OCI-LY7 (cell line): ENCODE data around the gene CMC1. TPM values are rescaled to one million over a fixed set of nuclear protein-coding genes. Genes with fewer than 3 reads are reported as not detected.

Source experiments
- BruUV-seq: library from RNA; stranded (reverse); fragments of 400-500 nt; replicated peaks from 2 replicates; lab custom pipeline; 2021; lab: Mats Ljungman, UMichigan
- CTCF ChIA-PET: fragments of 300-600 bp; sonication (Branson Sonifier 250); formaldehyde crosslinking; loops from one replicate; lab custom pipeline; 2022; ENCODE audit warnings: antibody characterized with exemption; ENCODE audit not compliant: unreplicated experiment; lab: Charles Lee
- POLR2A ChIA-PET: fragments of 300-600 bp; sonication (Branson Sonifier 250); formaldehyde crosslinking; loops from one replicate; lab custom pipeline; 2022; ENCODE audit warnings: antibody characterized with exemption; lab: Charles Lee
- DNase-seq: peaks from one replicate; pipeline ENCODE4 v3.0.0-alpha.2; 2015; ENCODE audit warnings: low spot score
- H2AFZ ChIP-seq: fragments of 200-600 bp; sonication (generic), shearing (Covaris generic); 2 replicates; pipeline ENCODE4 v1.6.1; 2014; ENCODE audit warnings: mild to moderate bottlenecking, antibody characterized with exemption, low read length, moderate library complexity
- H3K27ac ChIP-seq: fragments of 200-600 bp; sonication (generic); 2 replicates; pipeline ENCODE4 v1.5.1; 2014; ENCODE audit warnings: mixed run types, low read depth, mild to moderate bottlenecking, moderate library complexity, low read length, inconsistent platforms; ENCODE audit not compliant: poor library complexity, severe bottlenecking
- H3K36me3 ChIP-seq: fragments of 200-600 bp; sonication (generic); 2 replicates; pipeline ENCODE4 v1.6.1; 2014; ENCODE audit warnings: mild to moderate bottlenecking, antibody characterized with exemption, low read length, moderate library complexity, mixed read lengths; ENCODE audit not compliant: insufficient read depth
- H3K4me1 ChIP-seq: fragments of 200-600 bp; sonication (generic); 2 replicates; pipeline ENCODE4 v1.5.1; 2014; ENCODE audit warnings: mild to moderate bottlenecking, low read length; ENCODE audit not compliant: insufficient read depth, poor library complexity, severe bottlenecking
- H3K4me2 ChIP-seq: fragments of 200-600 bp; sonication (generic); 2 replicates; pipeline ENCODE4 v1.6.1; 2014; ENCODE audit warnings: mild to moderate bottlenecking, low read length
- H3K4me3 ChIP-seq: fragments of 200-600 bp; sonication (generic); 2 replicates; pipeline ENCODE4 v1.5.1; 2014; ENCODE audit warnings: mild to moderate bottlenecking, low read depth, low read length; ENCODE audit not compliant: poor library complexity, severe bottlenecking
- H3K79me2 ChIP-seq: fragments of 200-600 bp; sonication (generic); 2 replicates; pipeline ENCODE4 v1.6.1; 2016; ENCODE audit warnings: low read depth, mild to moderate bottlenecking, low read length, moderate library complexity, mixed read lengths; ENCODE audit not compliant: insufficient read depth
- H3K9me2 ChIP-seq: fragments of 200-600 bp; sonication (generic); 2 replicates; pipeline ENCODE4 v1.6.1; 2016; ENCODE audit warnings: mild to moderate bottlenecking, low read length, mixed read lengths; ENCODE audit not compliant: insufficient read depth
- H3K9me3 ChIP-seq: fragments of 200-600 bp; sonication (generic); 2 replicates; pipeline ENCODE4 v1.6.1; 2014; ENCODE audit warnings: mild to moderate bottlenecking, mixed run types, low read length, mixed read lengths
- H4K20me1 ChIP-seq: fragments of 200-600 bp; sonication (generic); 2 replicates; pipeline ENCODE4 v1.6.1; 2014; ENCODE audit warnings: mild to moderate bottlenecking, antibody characterized with exemption, low read length, moderate library complexity, mixed read lengths; ENCODE audit not compliant: insufficient read depth
- EZH2phosphoT487 ChIP-seq: fragments of 200-600 bp; sonication (generic); IDR thresholded peaks from 2 replicates; pipeline ENCODE4 v1.6.1; 2018; ENCODE audit warnings: low read depth, borderline replicate concordance, mild to moderate bottlenecking, mixed run types, antibody characterized with exemption, low read length, moderate library complexity, mixed read lengths
- intact Hi-C: fragments of 100-400 bp; cut with micrococcal nuclease; formaldehyde crosslinking; loops from one replicate; pipeline ENCODE4 v1.10.0; 2022; ENCODE audit not compliant: unreplicated experiment
- total RNA-seq, 2 experiments: library from RNA; depleted of rRNA in 1 of 2; stranded (reverse); fragments of >200 nt in 1 of 2; shearing (Covaris generic) in 1 of 2; gene quantifications; 2 replicates each; pipeline ENCODE4 v1.2.3, GENCODE V29; 2014 to 2022
- TF ChIP-seq, protein P1 (sequence below): fragments of 200-600 bp; sonication (generic); conservative IDR thresholded peaks from 2 replicates; pipeline ENCODE4 v1.5.1; 2014; ENCODE audit warnings: mild to moderate bottlenecking, antibody characterized with exemption, low read length, moderate library complexity, mixed read lengths

The CMC1 gene
- total RNA-seq, 2 experiments from 2014 or later: 12.1 to 26.9 TPM

DNA sequence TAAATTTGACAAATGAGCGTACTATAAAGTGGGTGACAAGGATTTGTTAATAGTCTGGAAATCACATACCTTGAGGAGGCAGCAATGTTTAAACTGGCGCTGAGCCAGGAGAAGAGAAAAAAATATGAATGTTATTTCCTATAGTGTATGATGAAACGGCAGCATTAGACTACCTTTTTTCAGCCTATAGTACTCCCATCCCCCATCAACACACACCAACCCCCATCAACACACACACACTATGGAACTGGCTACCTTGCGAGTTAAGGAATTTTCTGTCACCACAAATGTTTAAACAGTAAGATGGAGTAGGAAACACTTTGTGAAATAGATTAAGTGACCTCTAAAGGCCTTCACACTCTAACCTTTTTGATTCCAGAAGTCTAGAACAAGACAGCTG, 60.3 kb downstream of the CMC1 start:
- no peak overlapping the region for H2AFZ ChIP-seq
- H3K4me1 ChIP-seq: no peaks in the 10 kb centered on the region
- ChIA-PET CTCF (no interaction called here), POLR2A (no interaction called here)
- BruUV-seq: no TSS peak
- no peak for DNase-seq
- H3K4me2 ChIP-seq: no peak overlapping the region
- H3K27ac ChIP-seq: no peak overlapping the region
- no peaks in the 10 kb centered on the region for H3K9me3 ChIP-seq
- H3K79me2 ChIP-seq: no peaks in the 10 kb centered on the region
- H3K9me2 ChIP-seq: no peaks in the 10 kb centered on the region
- H3K36me3 ChIP-seq: no peaks in the 10 kb centered on the region
- no peak for TF ChIP-seq EZH2phosphoT487
- TF ChIP-seq, protein P1, sequence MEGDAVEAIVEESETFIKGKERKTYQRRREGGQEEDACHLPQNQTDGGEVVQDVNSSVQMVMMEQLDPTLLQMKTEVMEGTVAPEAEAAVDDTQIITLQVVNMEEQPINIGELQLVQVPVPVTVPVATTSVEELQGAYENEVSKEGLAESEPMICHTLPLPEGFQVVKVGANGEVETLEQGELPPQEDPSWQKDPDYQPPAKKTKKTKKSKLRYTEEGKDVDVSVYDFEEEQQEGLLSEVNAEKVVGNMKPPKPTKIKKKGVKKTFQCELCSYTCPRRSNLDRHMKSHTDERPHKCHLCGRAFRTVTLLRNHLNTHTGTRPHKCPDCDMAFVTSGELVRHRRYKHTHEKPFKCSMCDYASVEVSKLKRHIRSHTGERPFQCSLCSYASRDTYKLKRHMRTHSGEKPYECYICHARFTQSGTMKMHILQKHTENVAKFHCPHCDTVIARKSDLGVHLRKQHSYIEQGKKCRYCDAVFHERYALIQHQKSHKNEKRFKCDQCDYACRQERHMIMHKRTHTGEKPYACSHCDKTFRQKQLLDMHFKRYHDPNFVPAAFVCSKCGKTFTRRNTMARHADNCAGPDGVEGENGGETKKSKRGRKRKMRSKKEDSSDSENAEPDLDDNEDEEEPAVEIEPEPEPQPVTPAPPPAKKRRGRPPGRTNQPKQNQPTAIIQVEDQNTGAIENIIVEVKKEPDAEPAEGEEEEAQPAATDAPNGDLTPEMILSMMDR: no peak
- intact Hi-C loops: no loop called here
- no peak overlapping the region for H3K4me3 ChIP-seq
- no peaks in the 10 kb centered on the region for H4K20me1 ChIP-seq

DNA sequence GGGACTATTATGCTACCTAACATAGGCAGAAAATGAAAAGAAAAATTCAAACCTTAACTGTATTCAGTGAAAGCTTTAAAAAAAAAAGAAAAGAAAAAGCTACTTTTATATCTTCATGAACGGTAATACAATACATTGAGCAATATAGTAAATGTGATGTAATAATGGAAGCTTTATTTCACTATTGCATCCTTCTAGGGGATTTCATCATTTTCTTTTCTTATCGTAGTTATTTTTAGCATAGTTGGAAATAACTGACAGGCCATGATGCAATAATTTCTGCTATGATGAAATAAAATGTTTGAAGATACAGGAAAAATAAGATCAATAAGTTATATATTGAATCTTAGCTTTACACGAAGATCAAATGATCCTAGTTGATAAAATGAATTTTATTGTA, 66.8 kb downstream of the CMC1 start:
- no TSS peak for BruUV-seq
- H3K4me2 ChIP-seq: no peak overlapping the region
- no peak overlapping the region for H3K27ac ChIP-seq
- H3K36me3 ChIP-seq: no peaks in the 10 kb centered on the region
- H3K4me3 ChIP-seq: no peak overlapping the region
- intact Hi-C loops: no loop called here
- no peaks in the 10 kb centered on the region for H3K9me3 ChIP-seq
- no peaks in the 10 kb centered on the region for H3K4me1 ChIP-seq
- CTCF ChIA-PET: no interaction called here
- H4K20me1 ChIP-seq: no peaks in the 10 kb centered on the region
- TF ChIP-seq, protein P1: no peak
- no peak for TF ChIP-seq EZH2phosphoT487
- no peaks in the 10 kb centered on the region for H3K79me2 ChIP-seq
- no peak overlapping the region for H2AFZ ChIP-seq
- H3K9me2 ChIP-seq: no peaks in the 10 kb centered on the region
- no peak for DNase-seq
- POLR2A ChIA-PET: interaction anchor here (0.6 to 1.2 kb wide), 4 partner anchors 10 to 22 kb away, joined by 3 to 4 read pairs (median 4); no protein-coding TSS in a partner anchor

DNA sequence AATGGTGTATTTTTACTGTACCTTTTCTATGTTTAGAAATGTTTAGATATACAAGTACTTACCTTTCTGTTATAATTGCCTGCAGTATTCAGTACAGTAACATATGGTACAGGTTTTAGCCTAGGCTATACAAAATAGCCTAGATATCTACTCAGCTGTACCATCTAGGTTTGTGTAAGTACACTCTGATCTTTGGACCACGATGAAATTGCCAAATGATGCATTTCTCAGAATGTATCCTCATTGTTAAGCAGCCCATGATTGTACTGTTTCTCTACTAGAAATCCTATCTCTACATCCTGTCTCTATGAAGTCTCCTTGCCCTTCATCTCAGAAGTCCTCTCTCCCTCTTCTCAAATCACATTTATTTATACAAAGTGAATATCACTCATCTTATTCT, 74.3 kb downstream of the CMC1 start:
- TF ChIP-seq, protein P1: no peak
- no peaks in the 10 kb centered on the region for H3K4me1 ChIP-seq
- H3K27ac ChIP-seq: no peak overlapping the region
- intact Hi-C loops: no loop called here
- no peak overlapping the region for H2AFZ ChIP-seq
- no peaks in the 10 kb centered on the region for H3K79me2 ChIP-seq
- H3K36me3 ChIP-seq: peaks cover 12% of the 10 kb centered on the region
- no peaks in the 10 kb centered on the region for H3K9me3 ChIP-seq
- H3K4me3 ChIP-seq: no peak overlapping the region
- BruUV-seq: no TSS peak
- no peak for DNase-seq
- peaks cover 5% of the 10 kb centered on the region; the same call in 1 of the 2 replicates for H4K20me1 ChIP-seq
- H3K9me2 ChIP-seq: no peaks in the 10 kb centered on the region
- ChIA-PET POLR2A (no interaction called here), CTCF (no interaction called here)
- no peak overlapping the region for H3K4me2 ChIP-seq
